RWPE1 (cell line): ENCODE results near the gene NIN.

ENCODE experiments used
- CTCF ChIA-PET: fragments of 350-600 bp; sonication (Branson Sonifier 250); formaldehyde crosslinking; extraction: SDS; loops from one replicate; lab custom pipeline; 2021; lab: Yijun Ruan, JAX
- POLR2A ChIA-PET: fragments of 400-600 bp; formaldehyde crosslinking; extraction: SDS; loops from one replicate; lab custom pipeline; 2020; ENCODE audit warnings: antibody characterized with exemption; ENCODE audit not compliant: low non-redundant PET; lab: Yijun Ruan, JAX
- DNase-seq: peaks from one replicate; pipeline ENCODE4 v3.0.0; 2012; ENCODE audit warnings: low spot score
- H3K27ac ChIP-seq: fragments of 450-650 bp; 2 replicates; pipeline ENCODE4 v1.5.1; 2017
- CTCF ChIP-seq: fragments of 450-650 bp; conservative IDR thresholded peaks from 2 replicates; pipeline ENCODE4 v1.5.1; 2017; ENCODE audit warnings: low read depth, mild to moderate bottlenecking

The NIN gene

GRCh38 chr14:50778721-50779483 lies 52.1 kb downstream of the NIN start:
- peak; percentile 9 for DNase-seq
- CTCF ChIA-PET = interaction anchor here (0.5 to 1.9 kb wide), 9 partner anchors 10 to 795 kb away, joined by 3 to 6 read pairs (median 3); no protein-coding TSS in a partner anchor
- no peak for TF ChIP-seq CTCF
- no peak overlapping the region for H3K27ac ChIP-seq
- POLR2A ChIA-PET = no interaction called here

DNA sequence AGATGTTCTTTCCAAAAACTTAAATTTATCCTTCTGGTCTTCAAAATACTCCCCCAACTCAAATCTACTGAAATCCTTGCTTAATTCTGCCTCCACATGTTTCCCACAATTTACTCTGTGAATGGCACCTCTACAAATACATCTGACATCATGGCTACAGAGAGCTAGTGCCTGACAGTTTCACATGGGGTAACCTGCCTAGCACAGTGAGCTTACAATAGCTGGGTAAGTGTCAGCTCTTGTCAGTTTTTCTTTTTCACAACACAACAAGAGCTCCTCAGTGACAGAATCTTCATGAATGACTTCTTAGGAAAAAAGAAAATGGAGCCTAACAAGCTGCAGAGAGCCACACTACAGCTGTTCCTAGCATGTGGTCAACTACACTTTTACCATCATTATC lies 54.4 kb downstream of the NIN start:
- POLR2A ChIA-PET = no interaction called here
- CTCF ChIA-PET = interaction anchor here (0.5 to 1.2 kb wide), 2 partner anchors 41 to 216 kb away, joined by 4 read pairs; partner anchors contain the start of gene ATL1
- no peak for DNase-seq
- no peak overlapping the region for H3K27ac ChIP-seq
- TF ChIP-seq CTCF = no peak

GRCh38 chr14:50775357-50775756 lies 55.6 kb downstream of the NIN start:
- H3K27ac ChIP-seq = no peak overlapping the region
- peak; percentile 85 for DNase-seq
- ChIA-PET POLR2A (interaction anchor here (0.6 kb wide), 1 partner anchor 175 kb away, joined by 5 read pairs; no protein-coding TSS in a partner anchor), CTCF (interaction anchor here (0.7 to 0.9 kb wide), 2 partner anchors 65 to 175 kb away, joined by 3 read pairs; no protein-coding TSS in a partner anchor)
- no peak for TF ChIP-seq CTCF

DNA sequence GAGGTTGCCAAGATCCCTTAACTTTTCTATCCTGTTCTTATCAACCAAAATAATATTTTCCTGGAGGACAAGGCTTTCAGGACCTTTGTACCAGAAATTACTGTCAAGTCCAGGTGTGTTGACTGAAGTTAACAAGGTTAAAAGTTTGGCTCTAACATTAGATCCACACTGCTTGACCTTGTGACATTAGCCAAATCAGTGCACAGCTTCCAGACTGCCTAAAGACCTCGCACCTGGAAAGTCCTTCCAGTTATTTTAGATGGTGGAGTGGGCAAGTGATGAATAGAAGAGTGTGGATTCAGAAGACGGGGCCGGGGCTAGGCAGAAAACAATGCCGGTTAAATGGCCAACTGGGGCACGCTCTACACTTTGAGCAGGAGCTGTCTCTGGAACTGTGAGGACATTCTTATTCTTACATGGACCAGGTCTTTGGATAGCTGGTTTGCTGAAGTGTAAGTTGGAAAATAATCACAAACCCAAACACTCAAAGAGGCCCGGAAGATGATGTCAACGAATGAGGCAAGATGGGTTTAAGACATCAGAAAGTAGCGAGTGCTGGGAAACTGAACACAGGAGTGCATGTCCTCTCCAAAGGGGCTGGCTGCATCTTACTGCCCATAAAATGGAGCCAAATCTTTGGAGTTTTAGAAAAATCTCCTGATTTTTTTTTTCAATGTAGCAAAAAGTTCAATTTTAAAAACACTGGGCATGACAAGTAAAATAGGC lies 56.3 kb downstream of the NIN start:
- peak overlapping the region; percentile 10; the same call in 1 of the 2 replicates for H3K27ac ChIP-seq
- DNase-seq = no peak
- ChIA-PET POLR2A (interaction anchor here (0.6 kb wide), 1 partner anchor 174 kb away, joined by 5 read pairs; no protein-coding TSS in a partner anchor), CTCF (interaction anchor here (1.6 kb wide), 1 partner anchor 11 kb away, joined by 7 read pairs; no protein-coding TSS in a partner anchor)
- TF ChIP-seq CTCF = no peak

GRCh38 chr14:50773632-50774541 lies 57.1 kb downstream of the NIN start:
- peak; percentile 66 for DNase-seq
- TF ChIP-seq CTCF = peak; percentile 79
- POLR2A ChIA-PET = no interaction called here
- no peak overlapping the region for H3K27ac ChIP-seq
- CTCF ChIA-PET = interaction anchor here (0.5 to 1.6 kb wide), 8 partner anchors 9 to 352 kb away, joined by 3 to 7 read pairs (median 3); no protein-coding TSS in a partner anchor
